Stimulated activated CD4-positive, alpha-beta T cell treated with anti-CD3 and anti-CD28 coated beads, Interleukin-12 subunit alpha, Interleukin-12 subunit beta, amount 100 ng/mL, for 24 hours (primary cell): ENCODE measurements around the gene LBHD1.
"Not testable (repeated sequence)": the region's sequence is repeated elsewhere in the genome, so short reads cannot be mapped to it uniquely, and the experiment has no call there.

ENCODE experiments used
- DNase-seq, 2 experiments: peaks; one replicate each; pipeline ENCODE4 v3.0.0-alpha.2; 2020; ENCODE audit warnings: low read depth in 2 of 2

Gene LBHD1

GRCh38 chr11:62671608-62672389, at the start of gene LBHD1, which contains the start of gene UQCC3:
Gene LBHD1, minus strand, starts transcription at chr11:62672267. Its CDS starts 2,236 bp downstream, at chr11:62670031.
Gene UQCC3, plus strand, starts transcription at chr11:62671673. Its CDS starts 73 bp downstream, at chr11:62671746.
- DNase-seq: peak in 1 of 2 experiments; percentile 69

- no peak for DNase-seq
These were observed 47.4 kb upstream of the LBHD1 start for GRCh38 chr11:62719302-62719978.

GRCh38 chr11:62716816-62717215, 44.7 kb upstream of the LBHD1 start:
- no peak for DNase-seq

- DNase-seq: no peak
These were observed 44.1 kb upstream of the LBHD1 start for GRCh38 chr11:62716206-62716605.

GRCh38 chr11:62715150-62716130, 43.4 kb upstream of the LBHD1 start:
- DNase-seq: no peak

GRCh38 chr11:62713343-62713742, 41.3 kb upstream of the LBHD1 start:
- no peak for DNase-seq

- DNase-seq: no peak
These were observed 40.8 kb upstream of the LBHD1 start for GRCh38 chr11:62712861-62713260.

- DNase-seq: no peak
These were observed 40.3 kb upstream of the LBHD1 start for GRCh38 chr11:62712276-62712812.

GRCh38 chr11:62710001-62710345, 37.9 kb upstream of the LBHD1 start:
- no peak for DNase-seq

- peak; percentile 90 to 94 for DNase-seq
These were observed 37.4 kb upstream of the LBHD1 start for GRCh38 chr11:62709247-62710000.

GRCh38 chr11:62708793-62709192, 36.7 kb upstream of the LBHD1 start:
- DNase-seq: peak in 1 of 2 experiments; percentile 24

GRCh38 chr11:62708392-62708791, 36.3 kb upstream of the LBHD1 start:
- DNase-seq: no peak

- DNase-seq: no peak
These were observed 35.3 kb upstream of the LBHD1 start, which contains the start of the genes BSCL2 and GNG3 for GRCh38 chr11:62707277-62707861. Gene BSCL2, minus strand, starts transcription at chr11:62707424. Its CDS starts 229 bp downstream, at chr11:62707195. Gene GNG3, plus strand, starts transcription at chr11:62707676. Its CDS starts 620 bp downstream, at chr11:62708296.

- DNase-seq: no peak
These were observed 34.8 kb upstream of the LBHD1 start for GRCh38 chr11:62706850-62707247.

- DNase-seq: peak; percentile 88 to 91
These were observed 34.1 kb upstream of the LBHD1 start for GRCh38 chr11:62705880-62706849.

- no peak for DNase-seq
These were observed 33.3 kb upstream of the LBHD1 start for GRCh38 chr11:62705413-62705812.

- not testable (repeated sequence) for DNase-seq
These were observed 31.9 kb upstream of the LBHD1 start for GRCh38 chr11:62703921-62704320.

- no peak for DNase-seq
These were observed 30.2 kb upstream of the LBHD1 start for GRCh38 chr11:62702246-62702645.
